SK-N-SH treated with all-trans-retinoic acid at 6 μM for 48 hours (cell line): Measurements from ENCODE around the gene DIP2A.

Experiments used
- ARNTL ChIP-seq: fragments of 450-650 bp; formaldehyde crosslinking; IDR thresholded peaks from 2 replicates; pipeline ENCODE4 v1.5.0; 2020; ENCODE audit warnings: low read depth, mild to moderate bottlenecking, moderate library complexity, borderline replicate concordance
- BACH2 ChIP-seq: fragments of 250-450 bp; sonication (Bioruptor Pico); IDR thresholded peaks from 2 replicates; pipeline ENCODE4 v1.9.0; 2021; ENCODE audit warnings: mild to moderate bottlenecking, borderline replicate concordance
- CSDC2 ChIP-seq: fragments of 250-450 bp; sonication (Bioruptor Pico); IDR thresholded peaks from 2 replicates; pipeline ENCODE4 v1.5.0; 2020; ENCODE audit warnings: mild to moderate bottlenecking, moderate library complexity
- OSR1 ChIP-seq: fragments of 250-450 bp; sonication (Bioruptor Pico); IDR thresholded peaks from 2 replicates; pipeline ENCODE4 v1.8.0; 2022; ENCODE audit warnings: moderate library complexity, mild to moderate bottlenecking, inconsistent platforms
- TOX ChIP-seq: fragments of 250-450 bp; sonication (Bioruptor Pico); IDR thresholded peaks from 2 replicates; pipeline ENCODE4 v1.8.0; 2021; ENCODE audit warnings: mild to moderate bottlenecking, moderate library complexity, borderline replicate concordance
- ZC3H10 ChIP-seq: fragments of 250-450 bp; sonication (Bioruptor Pico); IDR thresholded peaks from 2 replicates; pipeline ENCODE4 v1.5.1; 2021; ENCODE audit warnings: mild to moderate bottlenecking, moderate library complexity
- ZFP3 ChIP-seq: fragments of 250-450 bp; sonication (Bioruptor Pico); IDR thresholded peaks from 2 replicates; pipeline ENCODE4 v1.5.0; 2020; ENCODE audit warnings: mild to moderate bottlenecking, moderate library complexity
- ZNF70 ChIP-seq: fragments of 450-650 bp; formaldehyde crosslinking; IDR thresholded peaks from 2 replicates; pipeline ENCODE4 v1.5.0; 2020; ENCODE audit warnings: mild to moderate bottlenecking, moderate library complexity
- TF ChIP-seq, protein P1 (sequence below): fragments of 250-450 bp; sonication (Bioruptor Pico); IDR thresholded peaks from 2 replicates; pipeline ENCODE4 v1.5.1; 2020; ENCODE audit warnings: low read depth, mild to moderate bottlenecking, moderate library complexity
- TF ChIP-seq, protein P2 (sequence below): fragments of 250-450 bp; sonication (Bioruptor Pico); IDR thresholded peaks from 2 replicates; pipeline ENCODE4 v1.5.1; 2021; ENCODE audit warnings: mild to moderate bottlenecking, moderate library complexity
- TF ChIP-seq, protein P3 (sequence below): fragments of 250-450 bp; sonication (Bioruptor Pico); IDR thresholded peaks from 2 replicates; pipeline ENCODE4 v1.8.0; 2020; ENCODE audit warnings: mild to moderate bottlenecking, moderate library complexity, borderline replicate concordance

- no peak for TF ChIP-seq CSDC2 (CRISPR knock-in tag)
- TF ChIP-seq ZNF70 (CRISPR knock-in tag): no peak
- no peak for TF ChIP-seq ARNTL (CRISPR knock-in tag)
- TF ChIP-seq, protein P1, sequence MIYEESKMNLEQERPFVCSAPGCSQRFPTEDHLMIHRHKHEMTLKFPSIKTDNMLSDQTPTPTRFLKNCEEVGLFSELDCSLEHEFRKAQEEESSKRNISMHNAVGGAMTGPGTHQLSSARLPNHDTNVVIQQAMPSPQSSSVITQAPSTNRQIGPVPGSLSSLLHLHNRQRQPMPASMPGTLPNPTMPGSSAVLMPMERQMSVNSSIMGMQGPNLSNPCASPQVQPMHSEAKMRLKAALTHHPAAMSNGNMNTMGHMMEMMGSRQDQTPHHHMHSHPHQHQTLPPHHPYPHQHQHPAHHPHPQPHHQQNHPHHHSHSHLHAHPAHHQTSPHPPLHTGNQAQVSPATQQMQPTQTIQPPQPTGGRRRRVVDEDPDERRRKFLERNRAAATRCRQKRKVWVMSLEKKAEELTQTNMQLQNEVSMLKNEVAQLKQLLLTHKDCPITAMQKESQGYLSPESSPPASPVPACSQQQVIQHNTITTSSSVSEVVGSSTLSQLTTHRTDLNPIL (CRISPR knock-in tag): no peak
- no peak for TF ChIP-seq ZFP3 (CRISPR knock-in tag)
- TF ChIP-seq, protein P2, sequence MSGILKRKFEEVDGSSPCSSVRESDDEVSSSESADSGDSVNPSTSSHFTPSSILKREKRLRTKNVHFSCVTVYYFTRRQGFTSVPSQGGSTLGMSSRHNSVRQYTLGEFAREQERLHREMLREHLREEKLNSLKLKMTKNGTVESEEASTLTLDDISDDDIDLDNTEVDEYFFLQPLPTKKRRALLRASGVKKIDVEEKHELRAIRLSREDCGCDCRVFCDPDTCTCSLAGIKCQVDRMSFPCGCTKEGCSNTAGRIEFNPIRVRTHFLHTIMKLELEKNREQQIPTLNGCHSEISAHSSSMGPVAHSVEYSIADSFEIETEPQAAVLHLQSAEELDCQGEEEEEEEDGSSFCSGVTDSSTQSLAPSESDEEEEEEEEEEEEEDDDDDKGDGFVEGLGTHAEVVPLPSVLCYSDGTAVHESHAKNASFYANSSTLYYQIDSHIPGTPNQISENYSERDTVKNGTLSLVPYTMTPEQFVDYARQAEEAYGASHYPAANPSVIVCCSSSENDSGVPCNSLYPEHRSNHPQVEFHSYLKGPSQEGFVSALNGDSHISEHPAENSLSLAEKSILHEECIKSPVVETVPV (CRISPR knock-in tag): no peak
- TF ChIP-seq OSR1 (CRISPR knock-in tag): no peak
- TF ChIP-seq TOX (CRISPR knock-in tag): no peak
- TF ChIP-seq BACH2 (CRISPR knock-in tag): no peak
- TF ChIP-seq, protein P3, sequence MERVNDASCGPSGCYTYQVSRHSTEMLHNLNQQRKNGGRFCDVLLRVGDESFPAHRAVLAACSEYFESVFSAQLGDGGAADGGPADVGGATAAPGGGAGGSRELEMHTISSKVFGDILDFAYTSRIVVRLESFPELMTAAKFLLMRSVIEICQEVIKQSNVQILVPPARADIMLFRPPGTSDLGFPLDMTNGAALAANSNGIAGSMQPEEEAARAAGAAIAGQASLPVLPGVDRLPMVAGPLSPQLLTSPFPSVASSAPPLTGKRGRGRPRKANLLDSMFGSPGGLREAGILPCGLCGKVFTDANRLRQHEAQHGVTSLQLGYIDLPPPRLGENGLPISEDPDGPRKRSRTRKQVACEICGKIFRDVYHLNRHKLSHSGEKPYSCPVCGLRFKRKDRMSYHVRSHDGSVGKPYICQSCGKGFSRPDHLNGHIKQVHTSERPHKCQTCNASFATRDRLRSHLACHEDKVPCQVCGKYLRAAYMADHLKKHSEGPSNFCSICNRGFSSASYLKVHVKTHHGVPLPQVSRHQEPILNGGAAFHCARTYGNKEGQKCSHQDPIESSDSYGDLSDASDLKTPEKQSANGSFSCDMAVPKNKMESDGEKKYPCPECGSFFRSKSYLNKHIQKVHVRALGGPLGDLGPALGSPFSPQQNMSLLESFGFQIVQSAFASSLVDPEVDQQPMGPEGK: no peak
- no peak for TF ChIP-seq ZC3H10 (CRISPR knock-in tag)
Measured at GRCh38 chr21:46570631-46571030, 111.9 kb downstream of the DIP2A start.
